GM19395 (cell line): ENCODE measurements around the gene SPRED2.

Experiments used
- ATAC-seq: cut with Tn5 transposase; IDR thresholded peaks from one replicate; pipeline ENCODE4 v1.9.1; 2021; ENCODE audit warnings: mild to moderate bottlenecking, moderate library complexity; ENCODE audit not compliant: unreplicated experiment

The SPRED2 gene

DNA sequence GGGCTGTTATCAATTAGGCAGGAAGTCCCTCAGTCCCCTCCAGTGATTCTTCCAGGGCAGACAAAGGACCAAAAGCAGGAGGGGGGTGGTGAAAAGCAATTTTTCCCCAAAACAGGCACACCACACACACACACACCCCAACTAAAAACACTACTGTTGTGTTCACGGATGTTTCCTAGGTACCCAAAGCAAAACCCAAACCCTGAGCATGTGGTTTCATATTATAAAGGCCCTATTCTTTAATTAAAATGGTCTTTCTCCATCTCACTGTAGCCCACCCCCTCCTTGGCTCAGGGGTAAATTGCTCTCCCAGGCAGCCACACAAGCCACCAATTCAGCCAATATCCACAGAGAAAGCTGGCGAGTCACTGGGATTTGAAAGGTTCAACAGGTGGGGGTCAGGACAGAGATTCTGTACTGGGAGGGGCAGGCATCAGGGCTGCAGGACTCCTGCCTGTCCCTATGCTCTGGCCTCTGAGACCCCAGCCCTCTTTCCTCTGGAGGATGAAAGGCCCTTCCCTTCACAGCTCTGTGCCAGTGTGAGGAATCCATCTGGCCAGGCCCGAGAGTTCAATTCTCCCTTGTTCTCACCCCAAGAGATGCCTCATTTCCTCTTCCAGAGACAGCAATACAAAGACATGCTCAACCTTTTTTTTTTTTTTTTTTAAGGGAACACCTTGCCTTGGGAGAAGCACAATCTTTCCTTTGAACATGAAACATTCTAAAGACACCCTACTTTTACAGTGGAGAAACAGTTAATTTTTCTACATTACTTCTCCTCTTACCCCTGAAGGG lies 43.6 kb downstream of the SPRED2 start:
- no peak for ATAC-seq

- peak; percentile 72 for ATAC-seq
Measured at GRCh38 chr2:65388051-65388531, 44.3 kb downstream of the SPRED2 start.

DNA sequence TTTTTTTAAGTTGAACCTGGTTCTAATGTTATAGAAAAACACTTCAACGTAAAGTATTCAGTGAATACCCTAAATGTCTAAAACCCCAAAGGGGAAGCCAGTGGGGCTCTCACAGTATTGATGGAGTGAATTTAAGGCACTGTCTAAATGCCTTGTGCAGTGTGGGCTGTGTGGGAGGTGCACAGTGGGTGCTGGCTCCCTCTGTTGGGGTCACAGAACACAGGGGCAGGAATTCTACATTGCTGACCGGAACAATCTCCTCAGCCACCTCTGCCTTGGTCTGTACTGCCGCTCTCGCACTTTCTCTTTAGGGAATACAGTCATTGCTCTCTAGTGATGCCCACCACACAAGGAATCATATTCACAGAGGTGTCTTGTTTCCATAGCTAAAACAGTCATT lies 45.4 kb downstream of the SPRED2 start:
- no peak for ATAC-seq

DNA sequence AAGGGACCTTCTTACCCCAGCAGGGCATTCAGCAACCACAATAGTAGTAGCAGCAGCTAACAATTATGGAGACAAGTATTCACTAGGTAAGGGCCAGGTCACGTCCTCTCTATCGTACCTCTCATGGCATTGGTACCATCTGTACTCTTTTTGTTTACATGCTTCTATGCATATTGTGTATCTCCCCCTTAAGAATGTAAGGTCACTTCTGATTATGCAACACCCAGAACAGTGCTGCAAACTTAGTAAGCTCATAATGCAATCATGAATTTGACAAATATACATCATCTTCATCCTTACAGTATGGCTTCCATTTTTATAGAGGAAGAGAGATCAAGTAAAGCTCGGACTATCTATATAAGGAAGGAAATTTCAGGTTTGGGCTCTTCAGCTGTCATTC lies 46.1 kb downstream of the SPRED2 start:
- no peak for ATAC-seq

DNA sequence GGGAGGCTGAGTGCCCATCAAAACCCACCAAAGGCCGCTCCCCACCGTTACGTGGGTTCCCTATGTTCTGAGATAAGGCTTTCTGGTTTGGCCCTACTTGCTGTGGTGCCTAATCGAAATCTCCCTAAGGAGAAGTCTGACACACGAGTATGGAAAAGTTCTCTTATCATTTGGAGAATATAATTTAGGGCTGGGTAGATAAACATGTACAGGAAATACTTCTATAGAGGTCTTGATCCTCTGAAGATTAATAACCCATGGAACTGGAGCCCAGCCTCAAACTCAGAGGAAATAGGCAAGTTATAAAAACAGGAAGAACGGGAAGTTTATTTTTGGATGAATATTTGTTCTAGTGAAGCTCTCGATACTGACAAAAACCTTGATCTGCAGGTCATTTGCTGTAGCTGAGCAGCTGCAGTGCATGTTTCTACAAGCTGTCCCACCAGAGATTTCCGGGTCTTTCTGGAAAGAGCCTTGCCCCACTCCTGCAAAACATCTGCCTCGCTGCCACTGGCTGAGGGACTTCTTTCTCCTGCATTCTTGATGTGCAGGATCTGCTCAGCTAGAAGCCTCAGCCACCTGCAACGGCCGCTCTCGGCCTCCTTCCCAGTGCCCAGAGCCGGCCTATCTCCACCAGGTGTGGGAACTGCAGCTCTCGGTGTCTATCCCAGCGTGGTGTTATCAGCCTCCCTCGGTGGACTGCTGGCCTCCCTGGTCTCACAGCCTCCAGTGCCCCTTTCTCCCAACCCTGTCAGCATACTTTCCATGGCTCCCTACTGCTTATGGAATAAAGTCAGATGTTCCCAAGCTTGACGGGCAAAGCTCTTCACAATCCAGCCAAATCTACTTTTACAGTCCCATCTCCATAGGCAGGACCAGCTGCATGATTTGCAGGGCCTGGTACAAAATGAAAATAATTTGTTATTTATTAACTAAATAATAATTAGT lies 48.6 kb downstream of the SPRED2 start:
- no peak for ATAC-seq

- ATAC-seq: peak; percentile 85
Measured at GRCh38 chr2:65382776-65383357, 49.5 kb downstream of the SPRED2 start.

GRCh38 chr2:65382323-65382722 lies 50.1 kb downstream of the SPRED2 start:
- peak; percentile 3 for ATAC-seq

DNA sequence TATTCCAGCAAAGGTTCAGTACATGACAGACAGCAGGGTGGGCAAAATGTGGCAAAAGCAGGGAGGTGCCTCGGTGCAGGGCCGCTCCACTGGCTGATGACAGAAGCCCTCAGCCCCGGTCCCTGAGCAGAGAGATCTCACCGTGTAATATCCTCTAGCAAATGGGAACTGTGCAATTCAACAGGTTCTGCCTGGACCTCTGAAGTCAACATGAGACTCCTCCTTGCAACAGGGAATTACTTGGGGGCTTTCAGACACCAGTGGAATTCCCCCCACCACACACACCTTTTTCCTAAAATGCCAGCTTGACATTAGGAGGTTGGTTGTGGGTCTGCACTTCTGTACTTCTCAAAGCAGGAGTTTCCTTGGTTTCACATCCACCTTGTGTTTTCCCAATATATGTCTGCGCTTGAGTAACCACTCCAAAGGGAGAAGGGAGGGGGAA lies 50.8 kb downstream of the SPRED2 start:
- ATAC-seq: no peak

DNA sequence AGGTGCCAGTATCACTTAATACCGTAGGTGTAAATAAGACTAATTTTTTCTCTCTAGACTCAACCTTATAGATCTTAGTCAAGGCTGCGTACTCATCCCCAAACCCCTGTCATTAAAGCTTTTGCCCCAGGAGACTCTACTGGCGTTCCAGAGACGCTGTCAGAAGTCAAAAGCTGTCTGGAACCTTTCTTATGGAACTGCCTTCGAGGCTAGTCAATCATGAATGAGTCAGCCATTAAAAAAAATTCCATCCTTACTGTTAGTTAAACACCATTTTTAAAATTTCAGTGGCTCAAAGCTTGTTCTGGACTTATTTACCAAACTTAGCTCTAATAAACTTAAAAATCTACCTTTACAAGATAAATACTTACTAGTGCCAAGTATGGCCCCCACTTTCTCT lies 52.1 kb downstream of the SPRED2 start:
- no peak for ATAC-seq

DNA sequence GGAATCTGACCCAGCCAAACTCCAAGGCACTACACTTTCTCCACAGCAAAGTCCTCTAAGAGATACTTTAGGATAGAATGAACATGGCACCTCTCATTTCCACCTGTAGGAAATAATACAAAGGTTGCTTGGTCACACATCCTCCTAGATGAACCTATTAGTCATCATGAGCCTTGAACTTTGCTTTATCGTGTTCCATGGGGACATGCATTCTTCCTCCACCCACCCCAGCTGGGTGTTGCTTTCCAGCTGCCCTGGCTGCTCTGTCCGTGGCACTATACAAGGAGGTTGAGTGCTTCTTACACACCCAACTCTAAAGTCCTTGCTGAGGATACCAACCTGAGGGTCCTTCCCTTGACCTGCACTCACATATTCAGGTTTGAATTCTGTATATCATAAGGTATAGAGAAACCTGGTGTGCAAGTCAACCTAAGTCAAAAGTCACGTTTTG lies 52.7 kb downstream of the SPRED2 start:
- no peak for ATAC-seq

GRCh38 chr2:65379223-65379622 lies 53.2 kb downstream of the SPRED2 start:
- no peak for ATAC-seq

- no peak for ATAC-seq
Measured at GRCh38 chr2:65378290-65378689, 54.1 kb downstream of the SPRED2 start.

DNA sequence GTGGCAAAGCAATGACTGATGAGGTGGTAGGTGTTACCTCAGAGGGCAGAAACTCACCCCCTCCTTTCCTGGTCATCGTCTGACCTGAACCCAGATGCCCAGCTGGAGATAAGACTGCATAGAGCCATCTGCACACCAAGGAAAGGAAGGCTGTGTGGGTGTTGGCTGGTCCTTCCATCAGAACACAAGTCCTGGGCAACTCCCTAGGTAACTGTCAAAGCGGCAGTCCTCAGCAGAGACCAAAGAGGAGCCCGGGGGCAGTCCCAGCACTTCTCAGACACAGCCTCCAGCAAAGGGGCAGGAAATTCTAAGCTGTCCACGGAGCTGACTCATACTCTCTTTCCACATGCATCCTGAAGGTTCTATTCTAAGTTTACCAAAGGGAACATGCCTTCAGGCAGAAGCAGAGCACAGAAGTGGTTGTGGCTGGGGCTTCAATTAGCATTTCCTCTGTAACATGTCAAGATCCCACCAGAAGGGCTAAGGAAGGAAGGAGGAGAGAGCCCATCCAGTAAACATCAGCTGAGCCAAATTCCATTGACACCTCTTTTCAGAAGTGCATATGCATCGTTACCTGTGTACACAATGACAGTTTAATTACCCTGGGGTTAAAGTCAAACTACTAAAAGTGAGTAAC lies 54.7 kb downstream of the SPRED2 start:
- ATAC-seq: no peak

GRCh38 chr2:65375723-65376122 lies 56.7 kb downstream of the SPRED2 start:
- no peak for ATAC-seq

GRCh38 chr2:65374999-65375398 lies 57.4 kb downstream of the SPRED2 start:
- no peak for ATAC-seq

DNA sequence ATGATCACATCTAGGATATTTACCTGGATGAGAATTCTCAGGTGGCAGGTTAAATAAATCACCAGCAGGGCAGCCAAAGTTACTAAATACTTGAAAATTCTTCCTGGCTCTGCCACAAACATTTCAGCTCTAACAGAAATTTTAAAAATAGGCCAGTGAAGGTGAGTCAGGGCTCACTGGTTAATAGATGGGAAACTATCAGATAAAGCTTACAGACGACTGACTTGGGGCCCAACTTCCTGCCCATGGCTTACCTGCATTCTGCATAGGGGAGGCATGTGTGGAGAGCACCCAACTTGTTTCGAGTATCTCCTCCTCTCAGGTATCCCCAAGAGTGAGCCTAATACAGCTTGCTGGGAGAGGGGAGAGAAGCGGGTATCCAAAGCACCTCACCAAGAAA lies 57.8 kb downstream of the SPRED2 start:
- no peak for ATAC-seq

- no peak for ATAC-seq
Measured at GRCh38 chr2:65373365-65373918, 59.0 kb downstream of the SPRED2 start.

DNA sequence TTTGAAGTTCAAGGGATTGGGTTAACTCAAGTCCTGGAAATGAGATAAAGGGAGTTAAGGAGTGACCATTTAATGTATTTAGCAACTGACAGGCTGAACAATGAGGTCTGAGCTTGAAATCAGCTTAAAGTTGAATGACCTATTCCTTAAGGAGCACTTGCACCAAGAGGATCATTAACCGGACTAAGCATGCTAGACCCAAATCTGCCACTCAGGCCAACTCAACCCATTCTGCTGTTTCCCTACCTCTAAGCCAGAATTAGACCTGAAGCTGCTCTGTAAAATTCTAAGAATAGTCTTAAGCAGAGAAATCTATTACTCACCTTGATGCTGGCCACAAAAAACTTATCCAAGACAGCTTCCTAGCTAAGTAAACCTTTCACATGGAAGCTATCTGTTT lies 59.8 kb downstream of the SPRED2 start:
- no peak for ATAC-seq

DNA sequence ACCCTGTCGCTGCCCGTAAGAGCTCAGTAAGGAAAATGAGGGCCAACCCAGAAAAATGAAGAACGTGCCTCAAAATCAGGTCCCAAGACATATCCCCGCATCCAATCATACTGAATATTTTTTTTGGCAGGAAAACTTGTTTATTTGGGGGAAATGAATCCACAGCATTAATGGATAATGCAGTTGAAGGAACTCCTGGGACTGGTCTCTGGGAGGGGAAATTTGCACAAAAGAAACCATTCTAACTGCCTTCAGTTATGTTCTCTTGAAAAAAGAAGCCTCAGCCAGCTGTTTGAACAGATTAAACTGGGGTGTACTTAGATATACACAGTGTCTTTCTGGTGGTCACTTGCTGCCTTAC lies 61.3 kb downstream of the SPRED2 start:
- ATAC-seq: no peak

GRCh38 chr2:65370387-65371073 lies 61.9 kb downstream of the SPRED2 start:
- ATAC-seq: peak; percentile 61
